Ovary (tissue), 9 donors: ENCODE measurements around the gene CYP4F22. TPM values are rescaled to one million over a fixed set of nuclear protein-coding genes. Genes with fewer than 3 reads are reported as not detected.

Experiments
- DNase-seq, 5 donors: peaks; one replicate each; pipeline ENCODE4 v3.0.0-alpha.2; 2019 to 2020
- H3K27ac ChIP-seq, 2 donors: fragments of 200-600 bp; one replicate each; pipeline versions ENCODE4 v1.5.1 to v1.8.0; 2019 to 2022
- H3K27me3 ChIP-seq: fragments of 200-600 bp; one replicate; pipeline ENCODE4 v1.8.0; 2022
- H3K36me3 ChIP-seq: fragments of 200-600 bp; sonication (generic); one replicate; pipeline ENCODE4 v1.5.1; 2019
- H3K4me1 ChIP-seq: one replicate; pipeline ENCODE4 v1.8.1; 2013; ENCODE audit warnings: mild to moderate bottlenecking, moderate library complexity; ENCODE audit not compliant: insufficient read depth
- H3K4me3 ChIP-seq: fragments of 200-600 bp; sonication (generic); one replicate; pipeline ENCODE4 v1.5.1; 2017
- H3K9me3 ChIP-seq, 2 donors: fragments of 200-600 bp in 1 of 2; sonication (generic) in 1 of 2; one replicate each; pipeline versions ENCODE4 v1.5.1 to v1.8.1; 2013 to 2019; ENCODE audit warnings: mild to moderate bottlenecking in 1 of 2, moderate library complexity in 1 of 2
- EP300 ChIP-seq: sonication (generic); formaldehyde crosslinking; IDR thresholded peaks from one replicate; pipeline ENCODE4 v1.6.1; 2017; ENCODE audit warnings: antibody characterized with exemption
- POLR2A ChIP-seq: fragments of 450-650 bp; IDR thresholded peaks from one replicate; pipeline ENCODE4 v1.6.1; 2017; ENCODE audit warnings: antibody characterized with exemption, mild to moderate bottlenecking, moderate library complexity
- WGBS, 3 donors: extraction: QIAGEN DNeasy Blood & Tissue Kit in 1 of 3; methylation state at CpG; one replicate each; pipeline versions ENCODE4 v1.1.5 to v1.1.7; 2013 to 2017; 5-methylcytosine and 5-hydroxymethylcytosine counted together
- intact Hi-C, 4 donors: fragments of 100-400 bp; cut with DNase I; formaldehyde crosslinking; loops; one replicate each; pipeline versions ENCODE4 v1.11.0 to v1.15.1; 2022 to 2023
- polyA plus RNA-seq, 2 donors: library from polyadenylated mRNA; stranded (reverse); fragments of 200-250 nt in 1 of 2; fragments of 350-450 nt in 1 of 2; fragmentation: Illumina TruSeq in 1 of 2; extraction: RNeasy Lipid Tissue Mini Kit (QIAGEN cat#74804) in 1 of 2; gene quantifications; one replicate each; pipeline ENCODE4 v1.2.3, GENCODE V29; 2013 to 2014
- total RNA-seq, 7 donors: library from RNA; depleted of rRNA in 2 of 7; stranded (reverse); fragments of >200 nt in 2 of 7; fragmentation: NEBNext Ultra II Directional in 3 of 7; extraction: Animal tissue kit (Norgen Biotek cat#: 25700) in 3 of 7; gene quantifications; one replicate each; pipeline versions ENCODE4 v1.1.0 to v1.2.4, GENCODE V29; 2016 to 2023
- TF ChIP-seq, protein P1 (sequence below), 3 donors: fragments of 450-650 bp in 2 of 3; fragments of 200-600 bp in 1 of 3; IDR thresholded peaks; one replicate each; pipeline versions ENCODE4 v1.5.1 to v1.8.0; 2016 to 2022; ENCODE audit warnings: antibody characterized with exemption in 3 of 3, mild to moderate bottlenecking in 1 of 3
- donor health status: DM: no; HTN: no; CAD: no; lungs with moderate emphysema.
- donor health status: DM: no; HTN: no; CAD: no.
- donor health status: Bipolar disorder and iron deficiency.
- donor health status: DM: yes; HTN: yes; CAD: no.
- donor health status: DM: no; HTN: no; CAD: no.
- donor health status: DM: yes; HTN: yes; CAD: no.

Gene CYP4F22
- total and polyA plus RNA-seq, 9 donors, result 0.08 to 0.13 (median 0.13) TPM; not detected in 6

- H3K27ac ChIP-seq, result no peak within 1 kb of the TSS
- TF ChIP-seq EP300 (no peak), POLR2A (no peak)
- intact Hi-C loops, result loop anchor here in 1 of 4 donors (10.0 kb wide), 1 partner anchor 80 kb away; no protein-coding TSS in a partner anchor
- no peaks in the 10 kb centered on the region for H3K4me1 ChIP-seq
- H3K4me3 ChIP-seq, result no peak within 1 kb of the TSS
- DNase-seq, result no peak
- WGBS, 3 donors, result 27 to 34% (median 32%) methylated on average over 17 of the region's 17 CpGs
- no peaks in the 10 kb centered on the region for H3K27me3 ChIP-seq
- no peaks in the 10 kb centered on the region for H3K9me3 ChIP-seq
- H3K36me3 ChIP-seq, result no peaks in the 10 kb centered on the region
Measured at GRCh38 chr19:15464394-15465385, 43.6 kb upstream of the CYP4F22 start, which contains the start of gene RASAL3. Gene RASAL3 (minus strand): TSS chr19:15464544. CDS start chr19:15464358, 186 bp downstream.

GRCh38 chr19:15466851-15467733 lies 41.2 kb upstream of the CYP4F22 start:
- Histone ChIP-seq H3K27me3 (no peaks in the 10 kb centered on the region), H3K4me3 (no peak overlapping the region), H3K27ac (no peak overlapping the region), H3K4me1 (no peaks in the 10 kb centered on the region), H3K9me3 (no peaks in the 10 kb centered on the region), H3K36me3 (no peaks in the 10 kb centered on the region)
- WGBS, 3 donors, result 46 to 64% (median 46%) methylated on average over 8 of the region's 8 CpGs
- intact Hi-C loops, result loop anchor here in 1 of 4 donors (10.0 kb wide), 1 partner anchor 78 kb away; no protein-coding TSS in a partner anchor
- no peak for DNase-seq
- TF ChIP-seq, protein P1, sequence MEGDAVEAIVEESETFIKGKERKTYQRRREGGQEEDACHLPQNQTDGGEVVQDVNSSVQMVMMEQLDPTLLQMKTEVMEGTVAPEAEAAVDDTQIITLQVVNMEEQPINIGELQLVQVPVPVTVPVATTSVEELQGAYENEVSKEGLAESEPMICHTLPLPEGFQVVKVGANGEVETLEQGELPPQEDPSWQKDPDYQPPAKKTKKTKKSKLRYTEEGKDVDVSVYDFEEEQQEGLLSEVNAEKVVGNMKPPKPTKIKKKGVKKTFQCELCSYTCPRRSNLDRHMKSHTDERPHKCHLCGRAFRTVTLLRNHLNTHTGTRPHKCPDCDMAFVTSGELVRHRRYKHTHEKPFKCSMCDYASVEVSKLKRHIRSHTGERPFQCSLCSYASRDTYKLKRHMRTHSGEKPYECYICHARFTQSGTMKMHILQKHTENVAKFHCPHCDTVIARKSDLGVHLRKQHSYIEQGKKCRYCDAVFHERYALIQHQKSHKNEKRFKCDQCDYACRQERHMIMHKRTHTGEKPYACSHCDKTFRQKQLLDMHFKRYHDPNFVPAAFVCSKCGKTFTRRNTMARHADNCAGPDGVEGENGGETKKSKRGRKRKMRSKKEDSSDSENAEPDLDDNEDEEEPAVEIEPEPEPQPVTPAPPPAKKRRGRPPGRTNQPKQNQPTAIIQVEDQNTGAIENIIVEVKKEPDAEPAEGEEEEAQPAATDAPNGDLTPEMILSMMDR (IDR thresholded peaks at IDR 0.05), result no peak
- TF ChIP-seq EP300, result no peak
- no peak for TF ChIP-seq POLR2A

DNA sequence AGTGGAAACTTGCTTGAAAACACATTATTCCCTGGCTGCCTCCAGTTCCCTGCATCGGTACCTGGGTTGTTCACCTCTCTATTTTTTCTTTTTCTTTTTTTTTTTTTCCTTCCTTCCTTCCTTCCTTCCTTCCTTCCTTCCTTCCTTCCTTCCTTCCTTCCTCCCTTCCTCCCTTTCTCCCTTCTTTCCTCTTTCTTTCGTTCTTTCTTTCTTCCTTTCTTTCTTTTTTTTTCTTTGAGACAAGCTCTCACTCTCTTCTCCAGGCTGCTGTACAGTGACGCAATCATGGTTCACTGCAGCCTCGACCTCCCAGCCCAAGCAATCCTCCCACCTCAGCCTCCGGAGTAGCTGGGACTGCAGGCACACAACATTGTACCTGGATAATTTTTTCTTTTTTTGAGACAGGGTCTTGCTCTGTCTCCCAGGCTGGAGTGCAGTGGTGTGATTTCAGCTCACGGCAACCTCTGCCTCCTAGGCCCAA lies 40.6 kb upstream of the CYP4F22 start:
- no peaks in the 10 kb centered on the region for H3K4me1 ChIP-seq
- no peak for DNase-seq
- no peaks in the 10 kb centered on the region for H3K9me3 ChIP-seq
- H3K27me3 ChIP-seq, result no peaks in the 10 kb centered on the region
- no peak overlapping the region for H3K27ac ChIP-seq
- H3K4me3 ChIP-seq, result no peak overlapping the region
- TF ChIP-seq POLR2A (no peak), EP300 (no peak)
- TF ChIP-seq, protein P1 (IDR thresholded peaks at IDR 0.05), result no peak
- WGBS, 3 donors, result 68 to 75% (median 69%) methylated on average over 6 of the region's 6 CpGs
- intact Hi-C loops, result loop anchor here in 1 of 4 donors (10.0 kb wide), 1 partner anchor 77 kb away; no protein-coding TSS in a partner anchor
- H3K36me3 ChIP-seq, result no peaks in the 10 kb centered on the region

DNA sequence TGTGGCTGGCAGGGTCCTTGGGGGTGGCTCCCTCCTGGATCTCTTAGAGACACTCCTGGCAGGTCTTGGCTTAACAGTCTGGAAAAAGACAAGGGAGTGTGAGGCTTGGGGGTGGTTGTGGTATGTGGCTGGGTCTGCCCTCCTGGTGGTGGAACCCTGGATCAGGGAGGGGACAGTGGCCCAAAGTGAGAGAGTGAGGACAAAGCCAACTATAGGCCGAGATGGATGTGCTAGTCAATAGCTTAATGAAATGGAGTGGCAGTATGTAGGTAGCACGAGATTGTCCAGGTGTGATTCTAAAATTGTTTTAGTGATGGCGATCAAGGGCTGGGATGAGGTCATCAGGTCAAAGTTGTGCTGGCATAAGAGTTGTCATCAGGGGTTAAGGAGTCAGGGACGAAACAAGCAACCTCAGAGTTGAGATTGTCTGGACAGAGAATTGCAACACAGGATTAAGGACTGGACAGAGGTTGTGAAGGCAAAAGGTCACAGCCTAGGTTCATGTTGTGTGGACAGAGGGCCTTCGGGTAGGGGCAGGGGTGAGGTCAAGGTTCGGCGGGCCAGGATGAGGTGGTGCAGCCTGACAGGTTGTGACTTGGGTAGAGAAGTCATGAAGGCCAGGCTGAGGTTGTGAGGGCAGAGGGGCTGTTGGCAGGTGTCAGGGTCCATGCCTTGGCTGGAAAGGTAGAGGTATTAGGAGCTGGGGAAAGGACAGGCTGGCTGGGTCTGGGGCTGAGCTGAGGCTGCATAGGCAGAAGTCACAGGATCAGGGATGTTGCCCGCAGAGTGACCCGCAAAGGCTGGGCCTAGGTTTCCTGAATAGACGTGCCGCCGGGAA lies 39.4 kb upstream of the CYP4F22 start:
- Histone ChIP-seq H3K27ac (no peak overlapping the region), H3K9me3 (no peaks in the 10 kb centered on the region), H3K36me3 (no peaks in the 10 kb centered on the region), H3K27me3 (no peaks in the 10 kb centered on the region), H3K4me3 (no peak overlapping the region), H3K4me1 (no peaks in the 10 kb centered on the region)
- intact Hi-C loops, result loop anchor here in 1 of 4 donors (10.0 kb wide), 1 partner anchor 76 kb away; no protein-coding TSS in a partner anchor
- 52 to 54% (median 53%) methylated on average over 12 of the region's 12 CpGs for whole genome bisulfite sequencing, 3 donors
- no peak for TF ChIP-seq POLR2A
- TF ChIP-seq EP300, result no peak
- TF ChIP-seq, protein P1 (IDR thresholded peaks at IDR 0.05), result no peak
- no peak for DNase-seq
